HG03139 (cell line): ENCODE data around the gene ELP4.
"Not testable (repeated sequence)": the region's sequence is repeated elsewhere in the genome, so short reads cannot be mapped to it uniquely, and the experiment has no call there.

Source experiments
- ATAC-seq: cut with Tn5 transposase; IDR thresholded peaks from one replicate; pipeline ENCODE4 v1.9.1; 2021; ENCODE audit not compliant: unreplicated experiment

The ELP4 gene

GRCh38 chr11:31509429-31510345 lies at the start of gene ELP4, which contains the start of gene IMMP1L:
TSS of gene ELP4 (plus strand) at chr11:31509767. CDS start at chr11:31509785, 18 bp downstream.
TSS of gene IMMP1L (minus strand) at chr11:31509622. CDS start at chr11:31463276, 46,346 bp downstream.
- peak; percentile 100 for ATAC-seq

- ATAC-seq = no peak
Measured at GRCh38 chr11:31464436-31464835, 45.1 kb upstream of the ELP4 start.

GRCh38 chr11:31474083-31474482 lies 35.5 kb upstream of the ELP4 start:
- ATAC-seq = no peak

GRCh38 chr11:31477528-31478222 lies 31.9 kb upstream of the ELP4 start:
- no peak for ATAC-seq

- no peak for ATAC-seq
Measured at GRCh38 chr11:31478223-31478590, 31.4 kb upstream of the ELP4 start.

GRCh38 chr11:31479066-31479465 lies 30.5 kb upstream of the ELP4 start:
- ATAC-seq = no peak

DNA sequence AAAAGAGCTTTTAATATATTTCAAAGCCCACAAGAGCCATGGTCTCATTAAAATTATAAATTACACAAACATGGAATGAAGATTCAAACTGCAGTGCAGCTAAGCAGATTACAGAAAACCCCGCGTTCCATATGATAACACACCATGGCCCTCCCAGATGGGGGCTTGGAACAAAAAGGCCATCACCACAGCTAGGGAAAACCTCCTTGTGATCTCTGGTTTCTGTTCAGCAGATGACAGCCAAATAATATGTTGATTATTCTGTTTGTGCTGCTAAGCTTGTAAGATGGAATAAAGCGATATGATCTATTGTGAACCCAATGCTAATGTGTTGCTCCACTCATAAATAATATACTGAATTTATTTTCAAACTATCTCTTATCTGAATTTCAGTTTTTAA lies 28.6 kb upstream of the ELP4 start:
- no peak for ATAC-seq

DNA sequence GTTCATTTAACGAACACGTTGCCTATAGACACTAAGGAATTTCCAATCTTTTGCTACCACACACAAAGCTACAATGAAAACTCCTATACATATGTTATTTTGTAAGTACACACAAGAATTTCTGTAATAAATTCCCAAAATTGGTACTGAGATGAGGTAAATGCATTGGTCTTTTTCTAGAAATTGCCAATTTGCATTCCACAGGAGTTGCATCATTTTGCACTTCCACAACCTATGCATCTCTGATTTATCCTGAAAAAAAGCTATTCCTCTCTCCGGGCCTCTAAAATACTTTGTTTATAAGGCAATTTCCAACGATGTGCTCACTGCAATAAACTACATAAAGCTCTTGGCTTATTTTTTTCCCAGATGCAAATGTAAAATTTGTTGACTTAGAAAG lies 25.1 kb upstream of the ELP4 start:
- no peak for ATAC-seq

DNA sequence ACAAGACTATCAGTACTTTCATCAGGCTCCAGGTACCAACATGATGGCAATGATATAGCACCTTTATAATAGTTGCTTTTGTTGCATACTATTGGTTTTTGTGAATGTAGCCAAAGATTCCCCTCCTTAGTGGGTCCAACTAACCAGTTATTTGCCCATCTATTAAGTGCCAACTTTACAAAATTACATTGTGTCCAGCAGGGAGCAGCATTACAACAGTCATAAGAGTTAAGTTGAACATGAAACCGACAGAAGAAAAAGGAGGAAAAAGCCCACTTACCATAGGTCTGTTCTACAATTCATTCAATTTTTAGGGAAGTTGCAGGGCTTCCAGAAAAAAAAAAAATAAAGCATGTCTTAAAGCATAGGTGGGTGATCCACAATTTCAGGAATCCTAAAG lies 21.7 kb upstream of the ELP4 start:
- peak; percentile 61 for ATAC-seq

- no peak for ATAC-seq
Measured at GRCh38 chr11:31492320-31492913, 17.1 kb upstream of the ELP4 start.

- no peak for ATAC-seq
Measured at GRCh38 chr11:31493235-31493634, 16.3 kb upstream of the ELP4 start.

DNA sequence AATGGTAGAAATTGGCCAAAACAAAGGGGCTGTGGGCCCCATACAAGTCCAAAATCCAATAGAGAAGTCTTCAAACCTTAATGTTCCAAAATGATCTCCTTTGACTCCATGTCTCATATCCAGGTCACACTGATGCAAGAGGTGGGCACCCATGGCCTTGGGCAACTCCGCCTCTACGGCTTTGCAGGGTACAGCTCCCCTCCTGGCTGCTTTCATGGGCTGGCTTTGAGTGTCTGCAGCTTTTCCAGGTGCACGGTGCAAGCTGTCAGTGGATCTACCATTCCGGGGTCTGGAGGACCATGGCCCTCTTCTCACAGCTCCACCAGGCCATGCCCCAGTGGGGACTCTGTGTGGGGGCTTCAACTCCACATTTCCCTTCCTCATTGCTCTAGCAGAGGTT lies 15.8 kb upstream of the ELP4 start:
- ATAC-seq = not testable (repeated sequence)

DNA sequence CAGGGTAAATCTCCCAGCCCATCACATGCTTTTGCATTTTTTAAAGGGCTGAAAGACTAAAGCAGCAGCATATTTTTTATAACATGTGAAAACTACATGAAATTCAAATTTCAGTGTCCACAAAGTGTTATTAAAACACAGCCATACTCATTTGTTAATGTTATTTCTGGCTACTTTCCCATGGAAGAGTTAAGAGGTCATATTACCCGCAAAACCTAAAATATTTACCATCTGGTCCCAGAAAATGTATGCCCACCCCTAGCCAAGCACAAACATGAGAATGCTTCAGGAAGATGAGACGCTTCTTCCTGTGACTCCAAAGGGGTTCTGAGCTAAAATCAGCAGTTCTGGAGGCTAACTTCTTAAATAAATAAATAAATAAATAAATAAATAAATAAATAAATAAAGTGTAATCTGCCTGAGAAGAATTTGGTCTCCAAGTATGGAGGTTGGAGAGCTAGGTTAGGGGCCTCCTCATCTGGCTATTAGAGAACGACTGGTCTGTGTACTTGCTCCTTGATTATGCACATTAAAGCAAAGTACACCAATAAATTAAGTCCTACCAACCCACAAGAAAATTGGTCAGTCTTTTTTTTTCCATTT lies 9.9 kb upstream of the ELP4 start:
- ATAC-seq = no peak

DNA sequence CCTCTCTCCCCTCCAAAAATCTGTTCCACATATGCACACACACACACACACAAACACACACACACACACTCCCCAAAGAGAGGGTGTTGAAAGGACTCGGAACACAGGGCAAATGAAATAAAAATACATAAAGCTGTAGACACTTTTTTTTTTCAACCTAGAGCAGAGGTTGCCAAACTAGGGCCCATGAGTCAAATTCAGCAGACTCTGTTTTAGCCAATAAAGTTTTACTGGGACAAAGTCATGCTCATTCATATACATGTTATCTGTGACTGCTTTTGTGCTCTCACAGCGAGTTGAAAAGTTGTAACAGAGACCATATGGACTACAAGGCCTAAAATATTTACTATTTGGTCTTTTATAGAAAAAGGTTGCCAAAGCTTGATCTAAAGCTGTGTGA lies 9.0 kb upstream of the ELP4 start:
- ATAC-seq = no peak

- peak; percentile 2 for ATAC-seq
Measured at GRCh38 chr11:31509051-31509428, 527 bp upstream of the ELP4 start.

GRCh38 chr11:31512117-31512516 lies 2.5 kb downstream of the ELP4 start:
- no peak for ATAC-seq

DNA sequence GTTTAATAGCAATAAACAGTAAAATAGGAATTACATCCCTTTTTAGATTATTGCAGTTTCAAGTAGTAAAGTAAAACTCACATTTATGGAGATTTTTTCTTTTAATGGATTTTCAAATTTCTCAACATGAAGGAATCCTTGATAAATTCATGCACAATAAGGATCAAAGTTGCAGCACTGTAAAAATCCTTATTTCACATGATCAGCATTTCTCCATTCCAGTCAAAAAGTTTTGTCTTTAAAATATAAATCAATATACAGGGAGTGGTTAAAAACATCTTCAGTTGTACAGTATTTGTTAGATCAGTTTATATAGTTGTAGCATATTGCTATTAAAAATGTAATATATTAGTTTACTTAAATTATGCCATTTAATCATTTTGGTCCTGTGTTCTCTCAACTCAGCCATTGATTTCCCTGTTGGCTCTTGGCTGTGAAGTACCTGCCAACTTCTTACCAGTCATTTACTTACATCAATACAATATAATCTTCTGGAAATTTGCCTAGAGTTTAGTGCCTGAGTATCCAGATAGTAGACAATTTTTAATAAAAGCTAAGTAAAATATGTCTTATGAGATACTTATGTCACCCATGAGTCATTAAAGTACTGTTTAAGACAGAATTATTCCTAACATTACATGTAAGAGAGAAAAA lies 12.1 kb downstream of the ELP4 start:
- ATAC-seq = no peak

DNA sequence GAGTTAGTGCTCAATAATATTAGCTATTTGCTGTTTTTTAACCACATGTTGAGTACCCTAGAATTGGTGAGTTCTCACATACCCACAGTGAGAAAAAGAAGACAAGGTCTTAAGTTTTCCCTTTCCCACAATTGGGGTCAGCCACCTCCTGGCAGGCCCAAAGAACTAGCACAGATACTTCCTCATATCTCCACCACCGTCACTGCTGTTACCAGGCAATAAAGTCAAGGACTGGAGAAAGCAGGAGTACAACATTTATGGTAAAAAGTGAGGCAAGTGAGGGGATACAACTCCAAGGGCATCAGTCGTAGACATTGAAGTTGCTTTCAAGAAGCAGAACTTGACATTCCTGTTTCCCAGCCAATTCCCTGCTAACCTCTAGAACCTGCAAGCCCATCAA lies 19.6 kb downstream of the ELP4 start:
- ATAC-seq = no peak

GRCh38 chr11:31529701-31530100 lies 20.1 kb downstream of the ELP4 start:
- ATAC-seq = no peak

GRCh38 chr11:31531293-31531692 lies 21.7 kb downstream of the ELP4 start:
- no peak for ATAC-seq

DNA sequence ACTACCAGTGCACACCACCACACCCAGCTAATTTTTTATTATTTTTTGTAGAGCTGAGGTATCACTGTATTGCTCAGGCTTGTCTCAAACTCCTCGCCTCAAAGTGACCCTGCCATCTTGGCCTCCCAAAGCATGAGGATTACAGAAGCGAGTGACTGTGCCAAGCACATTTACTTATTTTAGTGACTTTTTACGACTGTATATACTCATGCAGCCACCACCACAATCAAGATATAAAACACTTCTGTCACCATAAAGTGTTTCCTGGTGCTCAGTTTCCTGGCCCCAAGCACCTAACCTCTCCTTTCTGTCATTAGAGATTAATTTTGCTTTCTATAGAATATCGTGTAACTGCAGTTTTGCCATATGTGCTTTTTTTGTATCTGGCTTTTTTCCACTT lies 25.9 kb downstream of the ELP4 start:
- ATAC-seq = no peak
